Coronary artery (tissue), 2 donors: ENCODE measurements around the gene C10orf88.

Experiments used
- DNase-seq: peaks from one replicate; pipeline ENCODE4 v3.0.0-alpha.2; 2017; ENCODE audit warnings: low spot score
- H3K27ac ChIP-seq, 2 donors: fragments of 200-600 bp; sonication (generic); one replicate each; pipeline ENCODE4 v1.5.1; 2016 to 2019
- H3K4me3 ChIP-seq: fragments of 200-600 bp; sonication (generic); 2 replicates; pipeline ENCODE4 v1.5.1; 2016; ENCODE audit warnings: mild to moderate bottlenecking, moderate library complexity
- TF ChIP-seq, protein P1 (sequence below): fragments of 200-600 bp; sonication (generic); IDR thresholded peaks from one replicate; pipeline ENCODE4 v1.5.1; 2019; ENCODE audit warnings: antibody characterized with exemption

The C10orf88 gene

DNA sequence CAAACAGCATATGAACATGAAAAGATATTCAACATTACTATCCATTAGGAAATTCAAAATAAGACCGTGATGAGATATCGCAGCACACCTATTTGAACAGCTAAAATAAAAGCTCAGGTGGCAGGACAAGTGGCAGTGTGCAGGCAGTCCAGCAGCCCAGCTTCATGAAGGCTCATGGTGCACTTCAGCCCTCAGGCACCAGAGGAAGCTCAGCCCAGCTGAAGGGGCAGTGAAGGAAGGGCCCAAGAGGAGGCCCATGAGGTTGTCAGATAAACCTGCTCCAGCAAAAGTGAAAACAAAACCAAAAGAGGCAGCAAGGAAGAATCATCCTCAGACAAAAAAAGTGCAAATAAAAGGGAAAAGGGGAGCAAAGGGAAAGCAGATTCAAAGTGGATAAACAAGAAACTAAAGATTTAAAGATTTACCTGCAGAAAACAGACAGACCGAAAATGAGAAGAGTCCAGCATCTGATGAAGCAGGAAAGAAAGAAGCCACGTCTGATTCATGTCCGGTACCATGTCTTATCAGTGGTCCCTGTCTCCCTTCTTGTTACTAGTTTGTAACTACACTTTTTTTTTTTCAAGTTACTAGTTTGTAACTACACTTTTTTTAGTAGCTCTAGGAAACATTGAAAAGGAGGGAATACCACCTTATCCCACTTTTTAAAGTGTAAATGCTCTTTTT lies 59.6 kb downstream of the C10orf88 start:
- no peak overlapping the region for H3K27ac ChIP-seq
- DNase-seq: no peak
- TF ChIP-seq, protein P1, sequence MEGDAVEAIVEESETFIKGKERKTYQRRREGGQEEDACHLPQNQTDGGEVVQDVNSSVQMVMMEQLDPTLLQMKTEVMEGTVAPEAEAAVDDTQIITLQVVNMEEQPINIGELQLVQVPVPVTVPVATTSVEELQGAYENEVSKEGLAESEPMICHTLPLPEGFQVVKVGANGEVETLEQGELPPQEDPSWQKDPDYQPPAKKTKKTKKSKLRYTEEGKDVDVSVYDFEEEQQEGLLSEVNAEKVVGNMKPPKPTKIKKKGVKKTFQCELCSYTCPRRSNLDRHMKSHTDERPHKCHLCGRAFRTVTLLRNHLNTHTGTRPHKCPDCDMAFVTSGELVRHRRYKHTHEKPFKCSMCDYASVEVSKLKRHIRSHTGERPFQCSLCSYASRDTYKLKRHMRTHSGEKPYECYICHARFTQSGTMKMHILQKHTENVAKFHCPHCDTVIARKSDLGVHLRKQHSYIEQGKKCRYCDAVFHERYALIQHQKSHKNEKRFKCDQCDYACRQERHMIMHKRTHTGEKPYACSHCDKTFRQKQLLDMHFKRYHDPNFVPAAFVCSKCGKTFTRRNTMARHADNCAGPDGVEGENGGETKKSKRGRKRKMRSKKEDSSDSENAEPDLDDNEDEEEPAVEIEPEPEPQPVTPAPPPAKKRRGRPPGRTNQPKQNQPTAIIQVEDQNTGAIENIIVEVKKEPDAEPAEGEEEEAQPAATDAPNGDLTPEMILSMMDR: no peak
- no peak overlapping the region for H3K4me3 ChIP-seq

DNA sequence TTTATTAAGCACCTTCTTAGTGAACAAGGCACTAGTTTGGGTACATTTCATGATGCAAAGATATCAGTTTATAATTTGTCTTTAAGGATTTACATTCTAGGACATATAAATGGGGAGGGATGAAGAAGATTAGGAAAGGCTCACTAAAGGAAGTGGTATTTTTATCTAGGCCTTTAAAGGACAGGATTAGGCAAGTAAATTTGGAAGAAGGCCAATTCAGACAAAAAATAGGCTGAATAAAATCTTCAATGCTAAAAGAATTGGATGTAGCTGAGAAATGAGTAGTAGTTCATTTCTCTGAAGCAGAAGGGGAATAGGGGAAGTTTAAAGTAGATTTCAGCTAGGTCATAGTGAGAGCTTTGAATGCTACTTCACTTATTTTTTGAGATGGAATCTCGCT lies 69.9 kb downstream of the C10orf88 start:
- DNase-seq: no peak
- TF ChIP-seq, protein P1: no peak
- Histone ChIP-seq H3K27ac (no peak overlapping the region), H3K4me3 (no peak overlapping the region)

DNA sequence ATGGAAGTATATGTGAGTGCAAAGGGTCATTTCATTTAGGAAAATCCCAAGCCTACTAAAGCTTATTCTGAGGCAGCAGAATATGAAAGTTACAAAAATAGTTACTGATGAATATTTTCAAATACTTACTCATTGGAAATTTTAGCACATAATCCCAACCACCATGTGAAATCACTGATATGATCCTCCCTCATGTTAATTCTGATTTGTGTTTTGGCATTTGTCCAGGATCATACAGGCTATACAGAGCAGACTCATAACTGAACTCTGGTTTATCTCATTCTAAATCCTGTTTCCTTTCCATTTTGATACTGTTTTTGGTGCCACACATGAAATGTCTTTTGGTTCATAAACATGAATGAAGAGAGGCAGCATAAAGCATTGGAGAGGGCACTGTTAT lies 71.3 kb downstream of the C10orf88 start:
- TF ChIP-seq, protein P1: no peak

More for the DNA sequence above, 71.3 kb downstream of the C10orf88 start:
- no peak overlapping the region for H3K4me3 ChIP-seq
- no peak overlapping the region for H3K27ac ChIP-seq
- DNase-seq: no peak
